Uterus (tissue), 4 donors: Measurements from ENCODE around the gene ZNF814. TPM values are rescaled to one million over a fixed set of nuclear protein-coding genes. Genes with fewer than 3 reads are reported as not detected.
A peak's percentile ranks its signal among the peaks of the same experiment; 100 is the strongest.
"Not testable (repeated sequence)": the region's sequence is repeated elsewhere in the genome, so short reads cannot be mapped to it uniquely, and the experiment has no call there.

Experiments used
- DNase-seq, 2 donors: peaks; one replicate each; pipeline ENCODE4 v3.0.0-alpha.2; 2019 to 2020
- H3K27ac ChIP-seq, 2 donors: fragments of 200-600 bp; sonication (generic); 1 replicate in 1 of 2; 2 replicates in 1 of 2; pipeline ENCODE4 v1.5.1; 2016 to 2018
- H3K27me3 ChIP-seq, 2 donors: fragments of 200-600 bp; sonication (generic); one replicate each; pipeline ENCODE4 v1.5.1; 2018 to 2019; ENCODE audit warnings: control low read depth in 1 of 2
- H3K36me3 ChIP-seq, 2 donors: fragments of 200-600 bp; sonication (generic); one replicate each; pipeline ENCODE4 v1.5.1; 2019; ENCODE audit warnings: control low read depth in 1 of 2
- H3K4me1 ChIP-seq, 2 donors: fragments of 200-600 bp; sonication (generic); one replicate each; pipeline ENCODE4 v1.5.1; 2018 to 2019; ENCODE audit warnings: control low read depth in 1 of 2
- H3K4me3 ChIP-seq, 2 donors: fragments of 200-600 bp; sonication (generic); 1 replicate in 1 of 2; 2 replicates in 1 of 2; pipeline ENCODE4 v1.5.1; 2018 to 2019; ENCODE audit warnings: mild to moderate bottlenecking in 1 of 2
- H3K9me3 ChIP-seq, 2 donors: fragments of 200-600 bp; sonication (generic); one replicate each; pipeline ENCODE4 v1.5.1; 2019; ENCODE audit warnings: control low read depth in 1 of 2
- POLR2A ChIP-seq, 2 donors: fragments of 450-650 bp; IDR thresholded peaks; one replicate each; pipeline ENCODE4 v1.6.1; 2016; ENCODE audit warnings: antibody characterized with exemption in 2 of 2, mild to moderate bottlenecking in 1 of 2, moderate library complexity in 1 of 2
- intact Hi-C: fragments of 100-400 bp; cut with DNase I; formaldehyde crosslinking; loops from one replicate; pipeline ENCODE4 v1.15.1; 2023; ENCODE audit warnings: low total_unique reads
- total RNA-seq, 4 donors: library from RNA; depleted of rRNA in 3 of 4; stranded (reverse); fragments of >200 nt in 3 of 4; gene quantifications; one replicate each; pipeline versions ENCODE4 v1.1.0 to v1.2.4, GENCODE V29; 2014 to 2023
- TF ChIP-seq, protein P1 (sequence below), 4 experiments: fragments of 200-600 bp in 2 of 4; fragments of 450-650 bp in 2 of 4; sonication (generic) in 2 of 4; IDR thresholded peaks; one replicate each; pipeline ENCODE4 v1.5.1; 2016 to 2019; ENCODE audit warnings: antibody characterized with exemption in 4 of 4, mild to moderate bottlenecking in 2 of 4, moderate library complexity in 1 of 4
- donor health status: DM: yes; HTN: yes; CAD: no.

Gene ZNF814
- total RNA-seq, 4 donors from 2014 or later = 7.1 to 24.9 (median 15.4) TPM

- H3K27me3 ChIP-seq, intact Hi-C loops, H3K36me3 ChIP-seq, H3K4me1 ChIP-seq: not testable (repeated sequence)
- peak in 1 of 2 donors; percentile 24 for TF ChIP-seq POLR2A (IDR thresholded peaks at IDR 0.05)
- TF ChIP-seq, protein P1, sequence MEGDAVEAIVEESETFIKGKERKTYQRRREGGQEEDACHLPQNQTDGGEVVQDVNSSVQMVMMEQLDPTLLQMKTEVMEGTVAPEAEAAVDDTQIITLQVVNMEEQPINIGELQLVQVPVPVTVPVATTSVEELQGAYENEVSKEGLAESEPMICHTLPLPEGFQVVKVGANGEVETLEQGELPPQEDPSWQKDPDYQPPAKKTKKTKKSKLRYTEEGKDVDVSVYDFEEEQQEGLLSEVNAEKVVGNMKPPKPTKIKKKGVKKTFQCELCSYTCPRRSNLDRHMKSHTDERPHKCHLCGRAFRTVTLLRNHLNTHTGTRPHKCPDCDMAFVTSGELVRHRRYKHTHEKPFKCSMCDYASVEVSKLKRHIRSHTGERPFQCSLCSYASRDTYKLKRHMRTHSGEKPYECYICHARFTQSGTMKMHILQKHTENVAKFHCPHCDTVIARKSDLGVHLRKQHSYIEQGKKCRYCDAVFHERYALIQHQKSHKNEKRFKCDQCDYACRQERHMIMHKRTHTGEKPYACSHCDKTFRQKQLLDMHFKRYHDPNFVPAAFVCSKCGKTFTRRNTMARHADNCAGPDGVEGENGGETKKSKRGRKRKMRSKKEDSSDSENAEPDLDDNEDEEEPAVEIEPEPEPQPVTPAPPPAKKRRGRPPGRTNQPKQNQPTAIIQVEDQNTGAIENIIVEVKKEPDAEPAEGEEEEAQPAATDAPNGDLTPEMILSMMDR (IDR thresholded peaks at IDR 0.05) = peak in 3 of 4 experiments; percentile 23 to 45 (median 33)
- peak within 1 kb of the TSS; percentile 78 to 81 for H3K27ac ChIP-seq
- peak; percentile 79 to 86 for DNase-seq
- H3K9me3 ChIP-seq = peaks cover 0 to 33% of the 10 kb centered on the region in 2 donors
- H3K4me3 ChIP-seq = peak within 1 kb of the TSS; percentile 66 to 93
Observed at GRCh38 chr19:57916168-57916995, 27.5 kb upstream of the ZNF814 start, which contains the start of gene ZNF417. Gene ZNF417 (minus strand): TSS chr19:57916592. CDS start chr19:57916411, 181 bp downstream.

GRCh38 chr19:57914531-57914930, 25.7 kb upstream of the ZNF814 start:
- DNase-seq = no peak
- H3K4me1 ChIP-seq = no peaks in the 10 kb centered on the region
- H3K4me3 ChIP-seq = no peak overlapping the region
- no peaks in the 10 kb centered on the region for H3K36me3 ChIP-seq
- no peaks in the 10 kb centered on the region for H3K27me3 ChIP-seq
- no peak overlapping the region for H3K27ac ChIP-seq
- intact Hi-C loops = no loop called here
- TF ChIP-seq POLR2A (IDR thresholded peaks at IDR 0.05) = no peak
- TF ChIP-seq, protein P1 (IDR thresholded peaks at IDR 0.05) = no peak
- peaks cover 0 to 49% of the 10 kb centered on the region in 2 donors for H3K9me3 ChIP-seq

- Histone ChIP-seq H3K4me1 (no peaks in the 10 kb centered on the region), H3K36me3 (no peaks in the 10 kb centered on the region), H3K9me3 (peaks cover 0 to 75% of the 10 kb centered on the region in 2 donors), H3K27ac (no peak overlapping the region), H3K4me3 (no peak overlapping the region), H3K27me3 (no peaks in the 10 kb centered on the region)
- intact Hi-C loops = no loop called here
- no peak for TF ChIP-seq POLR2A (IDR thresholded peaks at IDR 0.05)
- TF ChIP-seq, protein P1 (IDR thresholded peaks at IDR 0.05) = no peak
- no peak for DNase-seq
Observed at GRCh38 chr19:57907394-57907793, 18.6 kb upstream of the ZNF814 start.

- DNase-seq = no peak
- H3K9me3 ChIP-seq = peaks cover 0 to 60% of the 10 kb centered on the region in 2 donors
- intact Hi-C loops = no loop called here
- H3K4me3 ChIP-seq = no peak overlapping the region
- H3K27ac ChIP-seq = no peak overlapping the region
- H3K27me3 ChIP-seq = no peaks in the 10 kb centered on the region
- H3K36me3 ChIP-seq = no peaks in the 10 kb centered on the region
- no peaks in the 10 kb centered on the region for H3K4me1 ChIP-seq
- TF ChIP-seq, protein P1 (IDR thresholded peaks at IDR 0.05) = no peak
- TF ChIP-seq POLR2A (IDR thresholded peaks at IDR 0.05) = no peak
Observed at GRCh38 chr19:57905258-57905657, 16.4 kb upstream of the ZNF814 start.

- peaks cover 0 to 55% of the 10 kb centered on the region in 2 donors for H3K9me3 ChIP-seq
Observed at GRCh38 chr19:57903618-57904184, 14.9 kb upstream of the ZNF814 start.

More at GRCh38 chr19:57903618-57904184, 14.9 kb upstream of the ZNF814 start:
- intact Hi-C loops = no loop called here
- Histone ChIP-seq H3K4me1 (no peaks in the 10 kb centered on the region), H3K4me3 (no peak overlapping the region), H3K36me3 (no peaks in the 10 kb centered on the region), H3K27ac (no peak overlapping the region), H3K27me3 (no peaks in the 10 kb centered on the region)
- DNase-seq = no peak
- TF ChIP-seq, protein P1 (IDR thresholded peaks at IDR 0.05) = no peak
- TF ChIP-seq POLR2A (IDR thresholded peaks at IDR 0.05) = no peak
